Caco-2 (cell line): ENCODE data around the gene HAUS6. TPM values are rescaled to one million over a fixed set of nuclear protein-coding genes. Genes with fewer than 3 reads are reported as not detected.

Source experiments
- BruUV-seq: library from RNA; stranded (reverse); fragments of 400-500 nt; replicated peaks from 2 replicates; lab custom pipeline; 2021; lab: Mats Ljungman, UMichigan
- CTCF ChIA-PET: fragments of 300-600 bp; sonication (Branson Sonifier 250); formaldehyde crosslinking; loops from one replicate; lab custom pipeline; 2022; ENCODE audit warnings: antibody characterized with exemption; lab: Charles Lee
- POLR2A ChIA-PET: fragments of 300-600 bp; sonication (Branson Sonifier 250); formaldehyde crosslinking; loops from one replicate; lab custom pipeline; 2022; ENCODE audit warnings: antibody characterized with exemption; lab: Charles Lee
- DNase-seq, 2 experiments: peaks; one replicate each; pipeline versions ENCODE4 v3.0.0 to v3.0.0-alpha.2; 2020 to 2022
- H3K27me3 ChIP-seq: replicated peaks from 2 replicates; pipeline ENCODE4 v1.6.0; 2011; ENCODE audit warnings: low read length; ENCODE audit not compliant: control insufficient read depth, insufficient read depth
- H3K36me3 ChIP-seq: 2 replicates; pipeline ENCODE4 v1.5.1; 2011; ENCODE audit warnings: low read length; ENCODE audit not compliant: control insufficient read depth, insufficient read depth
- H3K4me1 ChIP-seq: fragments of 250-450 bp; sonication (Bioruptor Pico); 2 replicates; pipeline ENCODE4 v1.5.1; 2020; ENCODE audit warnings: mild to moderate bottlenecking
- H3K4me3 ChIP-seq: 2 replicates; pipeline ENCODE4 v1.5.1; 2011; ENCODE audit warnings: low read depth, mild to moderate bottlenecking, control low read depth, low read length
- H3K9me3 ChIP-seq: fragments of 250-450 bp; sonication (Bioruptor Pico); 2 replicates; pipeline ENCODE4 v1.5.1; 2020; ENCODE audit warnings: mild to moderate bottlenecking, moderate library complexity
- H3K27ac Mint-ChIP-seq: one replicate; pipeline ENCODE4 v1.8.0; 2022; ENCODE audit warnings: mixed read lengths; ENCODE audit not compliant: unreplicated experiment
- H3K27me3 Mint-ChIP-seq: one replicate; pipeline ENCODE4 v1.8.0; 2022; ENCODE audit warnings: mixed read lengths; ENCODE audit not compliant: insufficient read depth, unreplicated experiment
- H3K36me3 Mint-ChIP-seq: one replicate; pipeline ENCODE4 v1.8.0; 2022; ENCODE audit warnings: mild to moderate bottlenecking, mixed read lengths; ENCODE audit not compliant: insufficient read depth, unreplicated experiment
- H3K4me1 Mint-ChIP-seq: one replicate; pipeline ENCODE4 v1.8.0; 2022; ENCODE audit warnings: low read depth, mixed read lengths; ENCODE audit not compliant: unreplicated experiment
- H3K4me3 Mint-ChIP-seq: one replicate; pipeline ENCODE4 v1.8.0; 2022; ENCODE audit warnings: mild to moderate bottlenecking, moderate library complexity, mixed read lengths; ENCODE audit not compliant: unreplicated experiment
- H3K9me3 Mint-ChIP-seq: one replicate; pipeline ENCODE4 v1.8.0; 2022; ENCODE audit warnings: mixed read lengths; ENCODE audit not compliant: unreplicated experiment
- intact Hi-C: fragments of 100-400 bp; cut with micrococcal nuclease; formaldehyde crosslinking; loops from one replicate; pipeline ENCODE4 v1.10.0; 2022; ENCODE audit not compliant: unreplicated experiment
- total RNA-seq: library from RNA; stranded (reverse); gene quantifications from 2 replicates; pipeline ENCODE4 v1.2.3, GENCODE V29; 2022
- TF ChIP-seq, protein P1 (sequence below), 2 experiments: fragments of 200-600 bp in 1 of 2; IDR thresholded peaks; 1 replicate in 1 of 2; 2 replicates in 1 of 2; pipeline versions ENCODE4 v1.5.1 to v1.8.0; 2011 to 2022; ENCODE audit warnings: antibody characterized with exemption in 1 of 2, control low read depth in 1 of 2, inconsistent platforms in 1 of 2, low read depth in 1 of 2, low read length in 1 of 2, mild to moderate bottlenecking in 1 of 2, moderate library complexity in 1 of 2; ENCODE audit not compliant: insufficient read depth in 1 of 2, severe bottlenecking in 1 of 2, unreplicated experiment in 1 of 2

Gene HAUS6
- total RNA-seq, 1 experiment from 2014 or later: 15.2 TPM

DNA sequence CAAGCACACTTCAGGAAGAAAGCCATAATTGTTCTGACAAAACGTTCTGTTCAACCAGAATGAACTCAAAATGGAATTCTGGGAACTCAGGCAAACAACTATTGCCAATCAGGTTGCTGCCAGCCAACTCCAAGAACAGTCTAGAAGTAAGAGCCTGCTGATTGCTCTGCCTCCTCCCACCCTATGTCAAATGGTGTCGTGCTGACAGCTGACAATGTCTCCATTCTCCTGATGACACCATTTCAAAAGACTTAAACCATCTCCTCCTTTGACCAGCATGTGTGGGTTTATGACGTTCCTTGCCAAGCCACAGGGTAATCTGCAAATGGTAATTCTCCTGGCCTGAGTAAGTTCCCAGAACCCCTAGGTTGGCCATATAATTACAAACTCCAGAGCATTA is 46.5 kb upstream of the HAUS6 start:
- intact Hi-C loops: no loop called here
- H3K4me1 ChIP-seq: peaks cover 32% of the 10 kb centered on the region
- Mint-ChIP-seq H3K9me3 (no peaks in the 10 kb centered on the region), H3K27me3 (no peaks in the 10 kb centered on the region), H3K4me3 (no peak overlapping the region), H3K4me1 (peaks cover 24% of the 10 kb centered on the region), H3K36me3 (peaks cover 6% of the 10 kb centered on the region), H3K27ac (peak overlapping the region; percentile 56)
- BruUV-seq: no TSS peak
- no peak overlapping the region for H3K4me3 ChIP-seq
- ChIA-PET POLR2A (no interaction called here), CTCF (no interaction called here)
- TF ChIP-seq, protein P1, sequence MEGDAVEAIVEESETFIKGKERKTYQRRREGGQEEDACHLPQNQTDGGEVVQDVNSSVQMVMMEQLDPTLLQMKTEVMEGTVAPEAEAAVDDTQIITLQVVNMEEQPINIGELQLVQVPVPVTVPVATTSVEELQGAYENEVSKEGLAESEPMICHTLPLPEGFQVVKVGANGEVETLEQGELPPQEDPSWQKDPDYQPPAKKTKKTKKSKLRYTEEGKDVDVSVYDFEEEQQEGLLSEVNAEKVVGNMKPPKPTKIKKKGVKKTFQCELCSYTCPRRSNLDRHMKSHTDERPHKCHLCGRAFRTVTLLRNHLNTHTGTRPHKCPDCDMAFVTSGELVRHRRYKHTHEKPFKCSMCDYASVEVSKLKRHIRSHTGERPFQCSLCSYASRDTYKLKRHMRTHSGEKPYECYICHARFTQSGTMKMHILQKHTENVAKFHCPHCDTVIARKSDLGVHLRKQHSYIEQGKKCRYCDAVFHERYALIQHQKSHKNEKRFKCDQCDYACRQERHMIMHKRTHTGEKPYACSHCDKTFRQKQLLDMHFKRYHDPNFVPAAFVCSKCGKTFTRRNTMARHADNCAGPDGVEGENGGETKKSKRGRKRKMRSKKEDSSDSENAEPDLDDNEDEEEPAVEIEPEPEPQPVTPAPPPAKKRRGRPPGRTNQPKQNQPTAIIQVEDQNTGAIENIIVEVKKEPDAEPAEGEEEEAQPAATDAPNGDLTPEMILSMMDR (IDR thresholded peaks at IDR 0.05; ENCODE audit: insufficient read depth in 1 of 2, low read depth in 1 of 2, low read length in 1 of 2, severe bottlenecking in 1 of 2, unreplicated experiment in 1 of 2): no peak
- no peaks in the 10 kb centered on the region; the same call in 1 of the 2 replicates for H3K36me3 ChIP-seq
- H3K27me3 ChIP-seq: no peaks in the 10 kb centered on the region
- no peaks in the 10 kb centered on the region for H3K9me3 ChIP-seq
- DNase-seq: no peak

DNA sequence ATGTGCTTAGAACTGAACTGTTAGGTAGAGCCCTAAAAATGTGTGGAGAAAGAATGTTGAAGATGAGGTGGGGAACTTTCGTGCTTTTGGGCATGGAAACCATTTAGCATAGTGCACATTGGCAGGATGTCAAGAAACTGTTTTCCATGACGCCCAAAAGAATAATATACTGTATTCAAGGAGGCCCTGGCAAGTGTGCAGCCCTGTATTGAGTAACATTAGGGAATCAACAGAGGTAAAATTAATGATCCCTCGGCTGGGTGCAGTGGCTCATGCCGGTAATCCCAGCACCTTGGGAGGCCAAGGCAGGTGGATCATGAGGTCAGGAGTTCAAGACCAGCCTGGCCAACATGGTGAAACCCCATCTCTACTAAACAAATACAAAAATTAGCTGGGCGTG is 45.5 kb upstream of the HAUS6 start:
- ChIA-PET CTCF (no interaction called here), POLR2A (no interaction called here)
- DNase-seq: no peak
- Mint-ChIP-seq H3K9me3 (no peaks in the 10 kb centered on the region), H3K4me3 (no peak overlapping the region), H3K36me3 (peaks cover 6% of the 10 kb centered on the region), H3K27ac (no peak overlapping the region), H3K4me1 (peaks cover 18% of the 10 kb centered on the region), H3K27me3 (no peaks in the 10 kb centered on the region)
- no peaks in the 10 kb centered on the region for H3K27me3 ChIP-seq
- intact Hi-C loops: no loop called here
- no peaks in the 10 kb centered on the region; the same call in 1 of the 2 replicates for H3K36me3 ChIP-seq
- TF ChIP-seq, protein P1 (IDR thresholded peaks at IDR 0.05; ENCODE audit: insufficient read depth in 1 of 2, low read depth in 1 of 2, low read length in 1 of 2, severe bottlenecking in 1 of 2, unreplicated experiment in 1 of 2): no peak
- no peaks in the 10 kb centered on the region for H3K9me3 ChIP-seq
- H3K4me1 ChIP-seq: peaks cover 21% of the 10 kb centered on the region
- no peak overlapping the region for H3K4me3 ChIP-seq
- no TSS peak for BruUV-seq

GRCh38 chr9:19146441-19147024 is 43.8 kb upstream of the HAUS6 start:
- no peaks in the 10 kb centered on the region for H3K27me3 ChIP-seq
- Mint-ChIP-seq H3K9me3 (no peaks in the 10 kb centered on the region), H3K4me1 (peaks cover 12% of the 10 kb centered on the region), H3K27ac (no peak overlapping the region), H3K4me3 (no peak overlapping the region), H3K36me3 (peaks cover under 1% of the 10 kb centered on the region), H3K27me3 (no peaks in the 10 kb centered on the region)
- no peak overlapping the region for H3K4me3 ChIP-seq
- no peaks in the 10 kb centered on the region; the same call in 1 of the 2 replicates for H3K36me3 ChIP-seq
- no TSS peak for BruUV-seq
- CTCF ChIA-PET: no interaction called here
- POLR2A ChIA-PET: no interaction called here
- TF ChIP-seq, protein P1 (IDR thresholded peaks at IDR 0.05; ENCODE audit: insufficient read depth in 1 of 2, low read depth in 1 of 2, low read length in 1 of 2, severe bottlenecking in 1 of 2, unreplicated experiment in 1 of 2): no peak
- intact Hi-C loops: no loop called here
- peaks cover 10% of the 10 kb centered on the region for H3K4me1 ChIP-seq
- DNase-seq: no peak
- no peaks in the 10 kb centered on the region for H3K9me3 ChIP-seq
